HepG2 (cell line): Measurements from ENCODE around the gene SIK2. TPM values are rescaled to one million over a fixed set of nuclear protein-coding genes. Genes with fewer than 3 reads are reported as not detected.

Experiments
- ATF4 ChIP-seq, 2 experiments: fragments of 450-650 bp in 1 of 2; sonication (generic) in 1 of 2; formaldehyde crosslinking; IDR thresholded peaks; 2 replicates each; pipeline versions ENCODE4 v1.5.0 to v1.8.0; 2020 to 2022; ENCODE audit warnings: mild to moderate bottlenecking in 1 of 2, missing genetic modification reagents in 1 of 2
- CERS6 ChIP-seq: sonication (generic); formaldehyde crosslinking; IDR thresholded peaks from 2 replicates; pipeline ENCODE4 v1.5.0; 2020; ENCODE audit warnings: missing genetic modification reagents
- DNMT1 ChIP-seq: sonication (generic); formaldehyde crosslinking; IDR thresholded peaks from 2 replicates; pipeline ENCODE4 v1.5.1; 2020; ENCODE audit warnings: mild to moderate bottlenecking, missing genetic modification reagents
- HOXA5 ChIP-seq: sonication (generic); formaldehyde crosslinking; IDR thresholded peaks from 2 replicates; pipeline ENCODE4 v1.4.0; 2020; ENCODE audit warnings: missing genetic modification reagents
- KLF15 ChIP-seq: sonication (generic); formaldehyde crosslinking; IDR thresholded peaks from 2 replicates; pipeline ENCODE4 v1.8.1; 2023; ENCODE audit warnings: borderline replicate concordance, mild to moderate bottlenecking, inconsistent platforms, missing genetic modification reagents, mixed read lengths
- KLF6 ChIP-seq: IDR thresholded peaks from 2 replicates; pipeline ENCODE4 v1.8.0; 2016; ENCODE audit warnings: missing biosample characterization, missing genetic modification reagents
- MEF2D ChIP-seq: sonication (generic); formaldehyde crosslinking; IDR thresholded peaks from 2 replicates; pipeline ENCODE4 v1.5.1; 2020; ENCODE audit warnings: mild to moderate bottlenecking, missing genetic modification reagents
- MLXIP ChIP-seq: sonication (generic); formaldehyde crosslinking; IDR thresholded peaks from 2 replicates; pipeline ENCODE4 v1.9.0; 2021; ENCODE audit warnings: missing genetic modification reagents, borderline replicate concordance
- NBN ChIP-seq: fragments of 450-650 bp; conservative IDR thresholded peaks from 2 replicates; pipeline ENCODE4 v1.6.1; 2017
- NFKB2 ChIP-seq: sonication (generic); formaldehyde crosslinking; IDR thresholded peaks from 2 replicates; pipeline ENCODE4 v1.4.0; 2020; ENCODE audit warnings: missing genetic modification reagents, borderline replicate concordance
- NR2F1 ChIP-seq, 2 experiments: fragments of 450-650 bp in 1 of 2; formaldehyde crosslinking in 1 of 2; IDR thresholded peaks; 2 replicates each; pipeline versions ENCODE4 v1.5.0 to v1.6.1; 2016 to 2020; ENCODE audit warnings: mild to moderate bottlenecking in 1 of 2, missing compliant biosample characterization in 1 of 2, missing genetic modification reagents in 1 of 2, moderate library complexity in 1 of 2
- POGK ChIP-seq: sonication (generic); formaldehyde crosslinking; conservative IDR thresholded peaks from 2 replicates; pipeline ENCODE4 v1.8.0; 2022; ENCODE audit warnings: mild to moderate bottlenecking, moderate library complexity, missing genetic modification reagents
- POGZ ChIP-seq: sonication (generic); formaldehyde crosslinking; IDR thresholded peaks from 2 replicates; pipeline ENCODE4 v1.4.0; 2020; ENCODE audit warnings: mild to moderate bottlenecking, missing genetic modification reagents
- SETDB1 ChIP-seq: sonication (generic); formaldehyde crosslinking; IDR thresholded peaks from 2 replicates; pipeline ENCODE4 v1.5.1; 2020; ENCODE audit warnings: missing genetic modification reagents, mild to moderate bottlenecking, borderline replicate concordance
- THAP8 ChIP-seq: sonication (generic); formaldehyde crosslinking; IDR thresholded peaks from 2 replicates; pipeline ENCODE4 v1.5.1; 2020; ENCODE audit warnings: missing genetic modification reagents, mild to moderate bottlenecking, borderline replicate concordance
- ZFP36L2 ChIP-seq: sonication (generic); formaldehyde crosslinking; IDR thresholded peaks from 2 replicates; pipeline ENCODE4 v1.4.0; 2020; ENCODE audit warnings: missing genetic modification reagents
- ZNF20 ChIP-seq: sonication (generic); formaldehyde crosslinking; IDR thresholded peaks from 2 replicates; pipeline ENCODE4 v1.4.0; 2020; ENCODE audit warnings: mild to moderate bottlenecking, moderate library complexity, missing genetic modification reagents
- ZNF224 ChIP-seq: sonication (generic); formaldehyde crosslinking; IDR thresholded peaks from 2 replicates; pipeline ENCODE4 v1.5.0; 2020; ENCODE audit warnings: mild to moderate bottlenecking, missing genetic modification reagents
- ZNF251 ChIP-seq: sonication (generic); formaldehyde crosslinking; IDR thresholded peaks from 2 replicates; pipeline ENCODE4 v1.9.0; 2021; ENCODE audit warnings: mild to moderate bottlenecking, missing genetic modification reagents
- ZNF333 ChIP-seq: sonication (generic); formaldehyde crosslinking; IDR thresholded peaks from 2 replicates; pipeline ENCODE4 v1.4.0; 2020; ENCODE audit warnings: mild to moderate bottlenecking, missing genetic modification reagents, borderline replicate concordance
- ZNF567 ChIP-seq: sonication (generic); formaldehyde crosslinking; IDR thresholded peaks from 2 replicates; pipeline ENCODE4 v1.8.1; 2023; ENCODE audit warnings: mild to moderate bottlenecking, missing genetic modification reagents, borderline replicate concordance
- ZNF639 ChIP-seq: conservative IDR thresholded peaks from 2 replicates; pipeline ENCODE4 v1.6.1; 2018; ENCODE audit warnings: missing genetic modification reagents
- ZSCAN30 ChIP-seq: sonication (generic); formaldehyde crosslinking; IDR thresholded peaks from 2 replicates; pipeline ENCODE4 v1.5.0; 2020; ENCODE audit warnings: mild to moderate bottlenecking, missing genetic modification reagents
- polyA plus RNA-seq, 8 experiments: library from polyadenylated mRNA; depleted of rRNA in 3 of 8; stranded (reverse) in 7 of 8; unstranded in 1 of 8; fragments of >200 nt; fragmentation: Illumina TruSeq in 4 of 8; extraction: Trizol in 4 of 8; gene quantifications; 2 replicates each; pipeline versions ENCODE4 v1.2.1 to v1.2.3, GENCODE V29; 2011 to 2016; ENCODE audit warnings: low read depth in 4 of 8, missing spikeins in 1 of 8, mixed read lengths in 1 of 8; ENCODE audit not compliant: insufficient read depth in 1 of 8
- total RNA-seq, 5 experiments: library from RNA; depleted of rRNA; stranded (reverse); fragments of >200 nt; fragmentation: Illumina TruSeq; extraction: Trizol; gene quantifications; 2 replicates each; pipeline ENCODE4 v1.2.3, GENCODE V29; 2016; ENCODE audit warnings: low read depth in 1 of 5

The SIK2 gene
- total and polyA plus RNA-seq, 2 of the 13 experiments (the other 11 are each of a cell fraction or from before 2014, with no cell fraction given), result 8.1 to 15.4 TPM

GRCh38 chr11:111633248-111633647 lies 31.0 kb downstream of the SIK2 start (continued):
- TF ChIP-seq NR2F1 (CRISPR knock-in tag; IDR thresholded peaks at IDR 0.05) (no peak), ZNF567 (CRISPR knock-in tag) (no peak), NBN (no peak), KLF6 (CRISPR knock-in tag) (no peak), MLXIP (CRISPR knock-in tag) (no peak), SETDB1 (CRISPR knock-in tag) (no peak), MEF2D (CRISPR knock-in tag) (no peak), ZNF251 (no peak), ZFP36L2 (CRISPR knock-in tag) (no peak), CERS6 (CRISPR knock-in tag) (no peak), ZNF224 (CRISPR knock-in tag) (no peak), ATF4 (CRISPR knock-in tag; IDR thresholded peaks at IDR 0.05) (peak in 1 of 2 experiments; percentile 24; a peak in 1 of 4 replicates), POGZ (0 out of 2 replicates have a peak, but pooled peaks have one; percentile 25), ZNF639 (CRISPR knock-in tag) (no peak), ZSCAN30 (CRISPR knock-in tag) (no peak), KLF15 (no peak), ZNF333 (CRISPR knock-in tag) (no peak), POGK (CRISPR knock-in tag) (no peak), ZNF20 (CRISPR knock-in tag) (no peak), NFKB2 (CRISPR knock-in tag) (no peak), DNMT1 (CRISPR knock-in tag) (no peak), HOXA5 (CRISPR knock-in tag) (no peak), THAP8 (CRISPR knock-in tag) (no peak)
